T-helper 1 cell treated with Interleukin-12 subunit alpha and Interleukin-12 subunit beta and Interleukin-4 antibody, amounts not matched to agents 30 ng/mL and 1 ng/mL, for 36 hours (primary cell): ENCODE data around the gene RSF1. TPM values are rescaled to one million over a fixed set of nuclear protein-coding genes. Genes with fewer than 3 reads are reported as not detected.

ENCODE experiments used
- intact Hi-C: fragments of 100-400 bp; cut with micrococcal nuclease; formaldehyde crosslinking; loops from one replicate; pipeline ENCODE4 v1.15.1; 2024
- total RNA-seq: library from RNA; stranded (reverse); gene quantifications from 2 replicates; pipeline ENCODE4 v1.2.3, GENCODE V29; 2022

Gene RSF1
- total RNA-seq, 1 donor from 2014 or later = 60.1 TPM

GRCh38 chr11:77753230-77753629, 67.3 kb downstream of the RSF1 start:
- intact Hi-C loops = no loop called here

- intact Hi-C loops = no loop called here
These were observed 68.0 kb downstream of the RSF1 start for GRCh38 chr11:77752516-77752915.

GRCh38 chr11:77750394-77751156, 69.9 kb downstream of the RSF1 start:
- intact Hi-C loops = no loop called here

- intact Hi-C loops = no loop called here
These were observed 71.3 kb downstream of the RSF1 start for GRCh38 chr11:77749232-77749631.

- intact Hi-C loops = no loop called here
These were observed 72.3 kb downstream of the RSF1 start for GRCh38 chr11:77748266-77748665.

- intact Hi-C loops = no loop called here
These were observed 73.0 kb downstream of the RSF1 start for GRCh38 chr11:77747381-77747969.

GRCh38 chr11:77736473-77736872, 84.0 kb downstream of the RSF1 start:
- intact Hi-C loops = no loop called here

GRCh38 chr11:77734890-77735289, 85.6 kb downstream of the RSF1 start:
- intact Hi-C loops = no loop called here

GRCh38 chr11:77732143-77732542, 88.4 kb downstream of the RSF1 start:
- intact Hi-C loops = no loop called here

GRCh38 chr11:77730789-77731188, 89.7 kb downstream of the RSF1 start:
- intact Hi-C loops = no loop called here

- intact Hi-C loops = no loop called here
These were observed 91.5 kb downstream of the RSF1 start for GRCh38 chr11:77729063-77729462.

- intact Hi-C loops = no loop called here
These were observed 92.2 kb downstream of the RSF1 start for GRCh38 chr11:77728203-77728786.

GRCh38 chr11:77726524-77726923, 94.0 kb downstream of the RSF1 start:
- intact Hi-C loops = no loop called here

GRCh38 chr11:77725433-77725832, 95.1 kb downstream of the RSF1 start:
- intact Hi-C loops = no loop called here

- intact Hi-C loops = no loop called here
These were observed 95.9 kb downstream of the RSF1 start for GRCh38 chr11:77724636-77725035.

- intact Hi-C loops = no loop called here
These were observed 97.5 kb downstream of the RSF1 start for GRCh38 chr11:77723024-77723423.

GRCh38 chr11:77710358-77710757, 110.2 kb downstream of the RSF1 start:
- intact Hi-C loops = no loop called here

GRCh38 chr11:77705876-77706579, 114.5 kb downstream of the RSF1 start:
- intact Hi-C loops = loop anchor here (5.0 kb wide), 1 partner anchor 111 kb away; no protein-coding TSS in a partner anchor

- intact Hi-C loops = loop anchor here (5.0 kb wide), 1 partner anchor 112 kb away; no protein-coding TSS in a partner anchor
These were observed 115.2 kb downstream of the RSF1 start for GRCh38 chr11:77705195-77705875.

GRCh38 chr11:77704029-77704428, 116.5 kb downstream of the RSF1 start:
- intact Hi-C loops = no loop called here

- intact Hi-C loops = no loop called here
These were observed 121.1 kb downstream of the RSF1 start for GRCh38 chr11:77699425-77699824.
